Stimulated activated CD4-positive, alpha-beta T cell treated with anti-CD3 and anti-CD28 coated beads, Interleukin-15, amount 100 ng/mL, for 24 hours (primary cell): ENCODE data around the gene CYTH1.

Experiments
- DNase-seq: peaks from one replicate; pipeline ENCODE4 v3.0.0-alpha.2; 2020

Gene CYTH1

GRCh38 chr17:78731904-78732303 is 50.2 kb downstream of the CYTH1 start:
- no peak for DNase-seq

GRCh38 chr17:78729641-78730040 is 52.4 kb downstream of the CYTH1 start:
- no peak for DNase-seq

GRCh38 chr17:78728495-78728894 is 53.6 kb downstream of the CYTH1 start:
- no peak for DNase-seq

- DNase-seq: no peak
Observed at GRCh38 chr17:78727476-78728229, 54.4 kb downstream of the CYTH1 start.

- no peak for DNase-seq
Observed at GRCh38 chr17:78727057-78727456, 55.0 kb downstream of the CYTH1 start.

- DNase-seq: no peak
Observed at GRCh38 chr17:78726513-78726912, 55.6 kb downstream of the CYTH1 start.

GRCh38 chr17:78725448-78726021 is 56.5 kb downstream of the CYTH1 start:
- peak; percentile 50 for DNase-seq

- no peak for DNase-seq
Observed at GRCh38 chr17:78724999-78725398, 57.1 kb downstream of the CYTH1 start.

- DNase-seq: no peak
Observed at GRCh38 chr17:78724544-78724943, 57.5 kb downstream of the CYTH1 start.

GRCh38 chr17:78723957-78724356 is 58.1 kb downstream of the CYTH1 start:
- no peak for DNase-seq

GRCh38 chr17:78723001-78723796 is 58.9 kb downstream of the CYTH1 start:
- DNase-seq: no peak

- DNase-seq: no peak
Observed at GRCh38 chr17:78722246-78722761, 59.8 kb downstream of the CYTH1 start.

GRCh38 chr17:78719630-78720298 is 62.3 kb downstream of the CYTH1 start:
- peak; percentile 46 for DNase-seq

GRCh38 chr17:78718575-78719208 is 63.4 kb downstream of the CYTH1 start:
- no peak for DNase-seq

- no peak for DNase-seq
Observed at GRCh38 chr17:78717431-78717980, 64.6 kb downstream of the CYTH1 start.

- peak; percentile 57 for DNase-seq
Observed at GRCh38 chr17:78716814-78717393, 65.2 kb downstream of the CYTH1 start.

- DNase-seq: no peak
Observed at GRCh38 chr17:78716292-78716691, 65.8 kb downstream of the CYTH1 start.

- DNase-seq: no peak
Observed at GRCh38 chr17:78715876-78716275, 66.2 kb downstream of the CYTH1 start.

- DNase-seq: no peak
Observed at GRCh38 chr17:78715000-78715771, 66.9 kb downstream of the CYTH1 start.

GRCh38 chr17:78714534-78714933 is 67.5 kb downstream of the CYTH1 start:
- DNase-seq: no peak

GRCh38 chr17:78712043-78712442 is 70.0 kb downstream of the CYTH1 start:
- no peak for DNase-seq
